Psoas muscle (tissue), 8 donors: Measurements from ENCODE around the gene CELF2. TPM values are rescaled to one million over a fixed set of nuclear protein-coding genes. Genes with fewer than 3 reads are reported as not detected.
A peak's percentile ranks its signal among the peaks of the same experiment; 100 is the strongest.

Experiments used
- ATAC-seq, 4 donors: fragments of 200-7000 bp; cut with Tn5 transposase; one replicate each; pipeline ENCODE4 v1.9.1; 2020; ENCODE audit warnings: moderate library complexity in 3 of 4, mild to moderate bottlenecking in 2 of 4
- DNase-seq, 2 donors: peaks; one replicate each; pipeline ENCODE4 v3.0.0-alpha.2; 2020
- H3K27ac ChIP-seq: fragments of 200-600 bp; one replicate; pipeline ENCODE4 v1.8.0; 2022
- H3K27me3 ChIP-seq, 3 donors: fragments of 200-600 bp in 1 of 3; one replicate each; pipeline versions ENCODE4 v1.6.1 to v1.8.0; 2013 to 2022; ENCODE audit warnings: low read length in 2 of 3, mild to moderate bottlenecking in 2 of 3, moderate library complexity in 1 of 3; ENCODE audit not compliant: insufficient read depth in 3 of 3
- H3K36me3 ChIP-seq, 2 donors: fragments of 200-600 bp in 1 of 2; one replicate each; pipeline versions ENCODE4 v1.6.1 to v1.8.0; 2013 to 2022; ENCODE audit warnings: low read depth in 1 of 2, mild to moderate bottlenecking in 1 of 2, moderate library complexity in 1 of 2; ENCODE audit not compliant: insufficient read depth in 1 of 2
- H3K4me1 ChIP-seq: fragments of 200-600 bp; one replicate; pipeline ENCODE4 v1.8.0; 2022
- H3K4me3 ChIP-seq: fragments of 200-600 bp; one replicate; pipeline ENCODE4 v1.8.0; 2022; ENCODE audit warnings: mild to moderate bottlenecking
- H3K9me3 ChIP-seq: fragments of 200-600 bp; one replicate; pipeline ENCODE4 v1.8.0; 2022
- CTCF ChIP-seq: fragments of 200-600 bp; IDR thresholded peaks from one replicate; pipeline ENCODE4 v1.8.0; 2022; ENCODE audit warnings: antibody characterized with exemption
- WGBS, 3 donors: extraction: QIAGEN DNeasy Blood & Tissue Kit; methylation state at CpG; one replicate each; pipeline versions ENCODE4 v1.1.6 to v1.1.7; 2013; 5-methylcytosine and 5-hydroxymethylcytosine counted together
- intact Hi-C, 2 donors: fragments of 100-400 bp; cut with DNase I; formaldehyde crosslinking; loops; one replicate each; pipeline versions ENCODE4 v1.11.0 to v1.14.2; 2022
- polyA plus RNA-seq, 3 donors: library from polyadenylated mRNA; stranded (reverse); fragments of 200-250 nt; gene quantifications; one replicate each; pipeline ENCODE4 v1.2.3, GENCODE V29; 2013
- total RNA-seq, 4 donors: library from RNA; stranded (reverse); fragmentation: NEBNext Ultra II Directional in 2 of 4; extraction: Animal tissue kit (Norgen Biotek cat#: 25700) in 2 of 4; gene quantifications; one replicate each; pipeline versions ENCODE4 v1.2.1 to v1.2.4, GENCODE V29; 2021 to 2023
- donor health status: healthy with polysubstance abuse.
- donor health status: DM: no; HTN: no; CAD: no; lungs with moderate emphysema.
- donor health status: Bipolar disorder and iron deficiency.
- donor health status: healthy.
- donor health status: DM: yes; HTN: yes; CAD: no.
- donor health status: DM: no; HTN: no; CAD: no.
- donor health status: DM: no; HTN: no; CAD: no.
- donor health status: DM: yes; HTN: yes; CAD: no.

Gene CELF2
- total and polyA plus RNA-seq, 7 donors: 9.8 to 47.8 (median 29.0) TPM

GRCh38 chr10:11147722-11148121, 130.1 kb downstream of the CELF2 start:
- H3K4me3 ChIP-seq: peak overlapping the region; percentile 8
- peaks cover 70% of the 10 kb centered on the region for H3K4me1 ChIP-seq
- WGBS, 3 donors: 46 to 70% (median 48%) methylated on average over 9 of the region's 9 CpGs
- H3K36me3 ChIP-seq: no peaks in the 10 kb centered on the region
- ATAC-seq (peak in 3 of 4 donors; percentile 41 to 56 (median 43)), DNase-seq (no peak)
- intact Hi-C loops: no loop called here
- peak; percentile 14 for TF ChIP-seq CTCF
- H3K9me3 ChIP-seq: no peaks in the 10 kb centered on the region
- H3K27ac ChIP-seq: peak overlapping the region; percentile 76
- H3K27me3 ChIP-seq: no peaks in the 10 kb centered on the region

- peak; percentile 84 to 96 (median 94) for ATAC-seq
- peak overlapping the region; percentile 76 for H3K27ac ChIP-seq
Measured at GRCh38 chr10:11148142-11149028, 130.7 kb downstream of the CELF2 start.

GRCh38 chr10:11149807-11150141, 132.1 kb downstream of the CELF2 start:
- no peak for ATAC-seq
- no peak overlapping the region for H3K4me3 ChIP-seq
- H3K4me1 ChIP-seq: peaks cover 80% of the 10 kb centered on the region
- no peaks in the 10 kb centered on the region for H3K36me3 ChIP-seq
- intact Hi-C loops: no loop called here
- no peak for DNase-seq
- H3K9me3 ChIP-seq: no peaks in the 10 kb centered on the region
- TF ChIP-seq CTCF: no peak
- 24 to 58% (median 34%) methylated on average over 3 of the region's 3 CpGs for WGBS, 3 donors
- no peak overlapping the region for H3K27ac ChIP-seq
- H3K27me3 ChIP-seq: no peaks in the 10 kb centered on the region

More at GRCh38 chr10:11148142-11149028, 130.7 kb downstream of the CELF2 start:
- no peak for TF ChIP-seq CTCF
- no peaks in the 10 kb centered on the region for H3K36me3 ChIP-seq
- H3K27me3 ChIP-seq: no peaks in the 10 kb centered on the region
- 48 to 73% (median 51%) methylated on average over 10 of the region's 10 CpGs for WGBS, 3 donors
- no peaks in the 10 kb centered on the region for H3K9me3 ChIP-seq
- peak overlapping the region; percentile 8 for H3K4me3 ChIP-seq
- intact Hi-C loops: no loop called here
- H3K4me1 ChIP-seq: peaks cover 75% of the 10 kb centered on the region
- DNase-seq: peak in 1 of 2 donors; percentile 58

GRCh38 chr10:11150231-11150731, 132.6 kb downstream of the CELF2 start:
- WGBS, 3 donors: 82 to 92% (median 88%) methylated on average over 3 of the region's 3 CpGs

More at GRCh38 chr10:11150231-11150731, 132.6 kb downstream of the CELF2 start:
- Histone ChIP-seq H3K4me1 (peaks cover 81% of the 10 kb centered on the region), H3K4me3 (no peak overlapping the region), H3K27ac (no peak overlapping the region), H3K27me3 (no peaks in the 10 kb centered on the region), H3K9me3 (no peaks in the 10 kb centered on the region), H3K36me3 (no peaks in the 10 kb centered on the region)
- DNase-seq (no peak), ATAC-seq (no peak)
- TF ChIP-seq CTCF: no peak
- intact Hi-C loops: no loop called here
